PC-3 (cell line): ENCODE results near the gene DLGAP1.

Experiments used
- EZH2phosphoT487 ChIP-seq: fragments of 300-600 bp; sonication (generic); IDR thresholded peaks from 2 replicates; pipeline ENCODE4 v1.6.1; 2018; ENCODE audit warnings: mild to moderate bottlenecking, antibody characterized with exemption, low read length, borderline replicate concordance
- TF ChIP-seq, protein P1 (sequence below): fragments of 300-600 bp; sonication (generic); conservative IDR thresholded peaks from 2 replicates; pipeline ENCODE4 v1.5.1; 2017; ENCODE audit warnings: antibody characterized with exemption, low read depth, mild to moderate bottlenecking, low read length

DNA sequence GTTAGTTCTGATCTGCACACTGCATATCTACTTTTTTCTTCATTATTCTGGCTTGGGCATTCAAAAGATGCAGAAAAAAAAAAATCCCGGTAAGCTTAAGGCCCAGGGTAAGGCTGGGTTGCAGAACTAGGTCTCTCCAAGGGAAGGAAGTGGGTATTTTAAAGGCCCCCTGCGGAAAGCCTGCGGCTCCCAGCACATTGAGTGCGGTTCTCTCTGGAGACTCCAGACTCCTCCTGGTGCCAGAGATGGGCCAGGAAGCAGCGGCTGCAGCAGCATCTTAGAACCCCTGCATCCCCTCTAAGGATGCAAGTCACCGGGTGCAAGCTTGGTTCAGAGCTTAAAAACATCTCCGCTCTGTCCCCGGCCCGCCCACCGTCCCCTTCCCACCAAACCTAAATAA lies 955.6 kb downstream of the DLGAP1 start:
- no peak for TF ChIP-seq EZH2phosphoT487
- TF ChIP-seq, protein P1, sequence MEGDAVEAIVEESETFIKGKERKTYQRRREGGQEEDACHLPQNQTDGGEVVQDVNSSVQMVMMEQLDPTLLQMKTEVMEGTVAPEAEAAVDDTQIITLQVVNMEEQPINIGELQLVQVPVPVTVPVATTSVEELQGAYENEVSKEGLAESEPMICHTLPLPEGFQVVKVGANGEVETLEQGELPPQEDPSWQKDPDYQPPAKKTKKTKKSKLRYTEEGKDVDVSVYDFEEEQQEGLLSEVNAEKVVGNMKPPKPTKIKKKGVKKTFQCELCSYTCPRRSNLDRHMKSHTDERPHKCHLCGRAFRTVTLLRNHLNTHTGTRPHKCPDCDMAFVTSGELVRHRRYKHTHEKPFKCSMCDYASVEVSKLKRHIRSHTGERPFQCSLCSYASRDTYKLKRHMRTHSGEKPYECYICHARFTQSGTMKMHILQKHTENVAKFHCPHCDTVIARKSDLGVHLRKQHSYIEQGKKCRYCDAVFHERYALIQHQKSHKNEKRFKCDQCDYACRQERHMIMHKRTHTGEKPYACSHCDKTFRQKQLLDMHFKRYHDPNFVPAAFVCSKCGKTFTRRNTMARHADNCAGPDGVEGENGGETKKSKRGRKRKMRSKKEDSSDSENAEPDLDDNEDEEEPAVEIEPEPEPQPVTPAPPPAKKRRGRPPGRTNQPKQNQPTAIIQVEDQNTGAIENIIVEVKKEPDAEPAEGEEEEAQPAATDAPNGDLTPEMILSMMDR, result no peak
